Measurements from ENCODE around the gene AGR2. TPM values are rescaled to one million over a fixed set of nuclear protein-coding genes. Genes with fewer than 3 reads are reported as not detected.

AGR2 gene
- total and polyA plus RNA-seq, 10 of the 15 experiments (the other 5 are each of a cell fraction or from before 2014, with no cell fraction given) = 0.67 TPM; not detected in 9

GRCh38 chr7:16758036-16758435 lies 46.8 kb downstream of the AGR2 start:
- no TSS peak for BruUV-seq (replicated peaks)
- SMC1A ChIA-PET (ENCODE audit: uncharacterized antibody, unreplicated experiment) = no interaction called here
- H3K79me2 ChIP-seq (ENCODE audit: control insufficient read depth, insufficient read depth, low read length) = no peaks in the 10 kb centered on the region
- H3K27me3 ChIP-seq (replicated peaks in 1 of 2; ENCODE audit: control insufficient read depth in 2 of 2, insufficient read depth in 2 of 2, low read length in 1 of 2) = peaks cover 5 to 12% of the 10 kb centered on the region in 2 experiments
- H3K27ac ChIP-seq (ENCODE audit: control insufficient read depth, insufficient read depth) = no peak overlapping the region
- in situ Hi-C loops (cut with MboI) = no loop called here
- H3K9ac ChIP-seq (ENCODE audit: control insufficient read depth, insufficient read depth, low read length) = no peak overlapping the region
- H3K9me3 ChIP-seq (replicated peaks; ENCODE audit: control insufficient read depth, insufficient read depth, low read length) = no peaks in the 10 kb centered on the region
- H3K36me3 ChIP-seq (ENCODE audit: control insufficient read depth in 2 of 2, insufficient read depth in 2 of 2, low read length in 1 of 2) = no peaks in the 10 kb centered on the region
- DNase-seq (ENCODE audit: low read depth, low spot score) (no peak), FAIRE-seq (no peak), ATAC-seq (no peak)
- TF ChIP-seq ATF2 (IDR thresholded peaks at IDR 0.05; ENCODE audit: low read length) (no peak), ZNF207 (IDR thresholded peaks at IDR 0.05; ENCODE audit: borderline replicate concordance) (no peak), RUNX3 (IDR thresholded peaks at IDR 0.05; ENCODE audit: low read length) (no peak), RAD51 (IDR thresholded peaks at IDR 0.05) (no peak), SP1 (IDR thresholded peaks at IDR 0.05; ENCODE audit: low read depth, low read length) (no peak), ZZZ3 (IDR thresholded peaks at IDR 0.05; ENCODE audit: control insufficient read depth, insufficient read length, low read depth) (no peak), KLF5 (IDR thresholded peaks at IDR 0.05; ENCODE audit: partially characterized antibody) (no peak), E2F4 (IDR thresholded peaks at IDR 0.05; ENCODE audit: low read depth, low read length) (no peak), EZH2 (IDR thresholded peaks at IDR 0.05; ENCODE audit: borderline replicate concordance, control insufficient read depth, low read depth, low read length) (no peak), MEF2B (IDR thresholded peaks at IDR 0.05; ENCODE audit: partially characterized antibody, poor library complexity, severe bottlenecking) (no peak), NR2C2 (IDR thresholded peaks at IDR 0.05; ENCODE audit: borderline replicate concordance, control insufficient read depth, insufficient read length, low read depth) (no peak), CEBPB (IDR thresholded peaks at IDR 0.05; ENCODE audit: borderline replicate concordance in 1 of 2, low read depth in 2 of 2, low read length in 2 of 2) (no peak), CTCF (IDR thresholded peaks at IDR 0.05 in 2 of 3, conservative IDR thresholded peaks at IDR 0.05 in 1 of 3; ENCODE audit: control insufficient read depth in 2 of 3, extremely low read depth in 1 of 3, insufficient read depth in 1 of 3, low read depth in 3 of 3, low read length in 3 of 3) (no peak), NKRF (conservative IDR thresholded peaks at IDR 0.05) (no peak), STAT1 (conservative IDR thresholded peaks at IDR 0.05) (no peak), SIN3A (IDR thresholded peaks at IDR 0.05; ENCODE audit: low read depth, low read length) (no peak)
- no peak overlapping the region for H2AFZ ChIP-seq (ENCODE audit: control insufficient read depth, low read depth, low read length)
- WGBS (ENCODE audit: insufficient coverage, insufficient replicate concordance, low lambda C conversion rate, missing lambda C conversion rate) = 64% methylated on average over 6 of the region's 6 CpGs
- POLR2A ChIA-PET = no interaction called here
- no peak overlapping the region for H3K4me2 ChIP-seq (ENCODE audit: control insufficient read depth, insufficient read depth)
- CTCF ChIA-PET = no interaction called here
- no peak overlapping the region for H3K4me3 ChIP-seq
- no peaks in the 10 kb centered on the region for H4K20me1 ChIP-seq (ENCODE audit: control insufficient read depth, insufficient read depth)
- intact Hi-C loops (cut with micrococcal nuclease; ENCODE audit: unreplicated experiment) = no loop called here
- RAD21 ChIA-PET (ENCODE audit: unreplicated experiment) = no interaction called here
- H3K4me1 ChIP-seq (ENCODE audit: control insufficient read depth, insufficient read depth, low read length) = no peaks in the 10 kb centered on the region

Data from GM12878 (cell line).